ENCODE results near the gene VPS39. TPM values are rescaled to one million over a fixed set of nuclear protein-coding genes. Genes with fewer than 3 reads are reported as not detected.

Gene VPS39
- total and polyA plus RNA-seq, 2 of the 8 experiments (the other 6 are each of a cell fraction or from before 2014, with no cell fraction given): 34.4 to 36.6 TPM

DNA sequence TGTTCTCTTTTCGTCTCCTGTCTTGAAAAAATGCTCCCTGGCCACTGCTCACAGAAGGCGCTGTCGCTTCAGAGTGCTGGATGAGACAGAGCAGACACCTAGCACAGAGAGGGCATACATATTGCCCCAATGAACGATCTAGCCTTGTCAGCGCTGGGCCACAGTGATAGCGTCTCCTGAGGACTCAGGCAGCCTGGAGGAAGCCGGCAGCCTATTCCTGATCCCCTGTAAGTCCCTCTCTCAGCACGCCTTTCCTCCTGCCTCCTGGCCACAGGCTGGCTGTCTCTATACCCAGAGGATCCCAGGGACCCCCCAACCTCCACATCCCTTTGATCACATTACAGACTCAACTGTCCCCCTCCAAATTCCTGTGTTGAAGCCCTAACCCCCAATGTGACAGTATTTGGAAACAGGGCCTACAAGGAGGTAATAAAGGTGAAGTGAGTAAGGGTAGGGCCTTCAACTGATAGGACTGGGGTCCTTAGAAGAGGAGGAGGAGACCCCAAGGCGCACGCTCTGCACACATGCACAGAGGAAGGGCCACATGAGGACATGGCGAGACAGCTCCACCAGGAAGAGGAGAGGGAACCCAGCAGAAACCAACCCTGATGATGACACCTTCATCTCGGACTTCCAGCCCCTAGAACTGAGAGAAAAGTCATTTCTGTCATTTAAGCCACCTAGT lies 59.2 kb downstream of the VPS39 start:
- Histone ChIP-seq H2BK120ac (replicated peaks; ENCODE audit: low read depth, low read length) (no peak overlapping the region), H3K4ac (replicated peaks; ENCODE audit: insufficient read length, low read depth, low read length) (no peak overlapping the region), H2BK15ac (ENCODE audit: low read length) (no peak overlapping the region), H3K4me2 (ENCODE audit: insufficient read depth in 1 of 2, low read depth in 2 of 2, low read length in 2 of 2) (no peak overlapping the region), H2AFZ (ENCODE audit: low read length) (0 out of 2 replicates have a peak overlapping the region, but pooled peaks have one; percentile 19), H2BK12ac (ENCODE audit: low read depth, low read length) (no peak overlapping the region), H3K56ac (replicated peaks; ENCODE audit: insufficient read length, low read depth, low read length) (no peak overlapping the region), H3K18ac (ENCODE audit: extremely low read depth, low read length) (no peak overlapping the region), H3K27ac (ENCODE audit: low read depth, low read length) (no peak overlapping the region), H4K8ac (ENCODE audit: extremely low read depth, insufficient read depth, low read length) (no peak overlapping the region; the same call in 1 of the 2 replicates), H3K23ac (ENCODE audit: insufficient read length) (no peak overlapping the region), H4K5ac (ENCODE audit: insufficient read length, low read depth, low read length) (no peak overlapping the region), H3K4me1 (replicated peaks in 1 of 4; ENCODE audit: control insufficient read depth in 3 of 4, insufficient read depth in 4 of 4, low read length in 3 of 4) (peaks cover 0 to 3% (median 0%) of the 10 kb centered on the region in 4 experiments; a peak in 1 of 7 replicates), H3K27me3 (replicated peaks in 1 of 4; ENCODE audit: control insufficient read depth in 3 of 4, extremely low read depth in 1 of 4, insufficient read depth in 3 of 4, low read length in 3 of 4) (no peaks in the 10 kb centered on the region), H3K79me1 (ENCODE audit: low read depth, low read length) (no peaks in the 10 kb centered on the region), H4K20me1 (replicated peaks in 1 of 2; ENCODE audit: control insufficient read depth in 1 of 2, insufficient read depth in 2 of 2, low read length in 2 of 2) (no peaks in the 10 kb centered on the region), H2BK5ac (ENCODE audit: low read depth, low read length) (no peak overlapping the region), H3K4me3 (ENCODE audit: extremely low read depth in 1 of 4, insufficient read depth in 2 of 4, low read depth in 3 of 4, low read length in 4 of 4) (no peak overlapping the region), H3K9ac (replicated peaks in 1 of 4; ENCODE audit: extremely low read depth in 1 of 4, low read depth in 3 of 4, low read length in 3 of 4) (no peak overlapping the region), H2BK20ac (ENCODE audit: low read length) (no peak overlapping the region), H3K9me3 (ENCODE audit: insufficient read depth in 2 of 2, low read depth in 1 of 2, low read length in 1 of 2) (no peaks in the 10 kb centered on the region), H4K91ac (replicated peaks; ENCODE audit: insufficient read length, low read length) (no peak overlapping the region), H3K23me2 (ENCODE audit: low read depth, low read length) (no peaks in the 10 kb centered on the region), H3K79me2 (ENCODE audit: control insufficient read depth in 1 of 2, insufficient read depth in 2 of 2, low read length in 2 of 2) (no peaks in the 10 kb centered on the region), H3K36me3 (ENCODE audit: control insufficient read depth in 2 of 4, insufficient read depth in 4 of 4, low read length in 3 of 4) (no peaks in the 10 kb centered on the region), H3K14ac (ENCODE audit: insufficient read length) (no peak overlapping the region), H2AK5ac (ENCODE audit: low read depth, low read length) (no peak overlapping the region)
- TF ChIP-seq TAF7 (optimal IDR thresholded peaks at IDR 0.05; ENCODE audit: borderline replicate concordance, low read depth, low read length) (no peak), E2F6 (IDR thresholded peaks at IDR 0.05) (no peak), TAF1 (IDR thresholded peaks at IDR 0.05; ENCODE audit: low read depth, low read length) (no peak), JUN (IDR thresholded peaks at IDR 0.05; ENCODE audit: low read depth, low read length) (no peak), RAD21 (IDR thresholded peaks at IDR 0.05 in 1 of 2, conservative IDR thresholded peaks at IDR 0.05 in 1 of 2; ENCODE audit: low read depth in 2 of 2, low read length in 2 of 2) (no peak)
- no peak for FAIRE-seq
- ChIA-PET CTCF (ENCODE audit: partially characterized antibody) (interaction anchor here (0.9 to 22.6 kb wide), 7 partner anchors 12 to 159 kb away, joined by 3 to 416 read pairs (median 5); no protein-coding TSS in a partner anchor), POLR2A (ENCODE audit: partially characterized antibody) (interaction anchor here (1.0 to 1.4 kb wide), 3 partner anchors 11 to 82 kb away, joined by 3 to 4 read pairs (median 3); no protein-coding TSS in a partner anchor)
- WGBS, 2 experiments (ENCODE audit: extremely low coverage in 1 of 2, insufficient coverage in 1 of 2, insufficient read length in 1 of 2, insufficient replicate concordance in 2 of 2, low coverage in 1 of 2, low lambda C conversion rate in 2 of 2, missing lambda C conversion rate in 1 of 2): 91% methylated on average over 12 of the region's 12 CpGs; no CpG with 5 or more reads in 1 of the 2 experiments
- DNase-seq (ENCODE audit: low read depth in 1 of 2, low spot score in 2 of 2): no peak
